ENCODE data around the gene SPATA45. TPM values are rescaled to one million over a fixed set of nuclear protein-coding genes. Genes with fewer than 3 reads are reported as not detected.
"Not testable (repeated sequence)": the region's sequence is repeated elsewhere in the genome, so short reads cannot be mapped to it uniquely, and the experiment has no call there.

The SPATA45 gene
- total RNA-seq, 1 donor from 2014 or later, result not detected

- H3K27ac ChIP-seq, result no peak overlapping the region
- no peak for TF ChIP-seq CTCF (IDR thresholded peaks at IDR 0.05)
- no peaks in the 10 kb centered on the region for H3K9me3 ChIP-seq
- H3K36me3 ChIP-seq, result no peaks in the 10 kb centered on the region
- intact Hi-C loops (cut with DNase I), result loop anchor here (10.0 kb wide), 2 partner anchors 397 to 817 kb away; partner anchors contain the start of genes DTL and INTS7
- no peak overlapping the region for H3K4me3 ChIP-seq
- H3K27me3 ChIP-seq, result no peaks in the 10 kb centered on the region
- DNase-seq (ENCODE audit: low spot score in 2 of 2), result no peak
- H3K4me1 ChIP-seq, result peaks cover under 1 to 4% of the 10 kb centered on the region in 2 donors
These were observed 4.7 kb upstream of the SPATA45 start for GRCh38 chr1:212852105-212852688.

- H3K9me3 ChIP-seq; H3K4me1 ChIP-seq; H3K36me3 ChIP-seq; intact Hi-C loops (cut with DNase I); DNase-seq (ENCODE audit: low spot score in 2 of 2); H3K27me3 ChIP-seq; H3K27ac ChIP-seq; H3K4me3 ChIP-seq: not testable (repeated sequence)
These were observed 2.9 kb downstream of the SPATA45 start for GRCh38 chr1:212844521-212844920.

GRCh38 chr1:212838145-212838544, 9.3 kb downstream of the SPATA45 start:
- no peak overlapping the region for H3K27ac ChIP-seq
- H3K4me1 ChIP-seq, result no peaks in the 10 kb centered on the region
- H3K9me3 ChIP-seq, result no peaks in the 10 kb centered on the region
- intact Hi-C loops (cut with DNase I), result no loop called here
- H3K27me3 ChIP-seq, result no peaks in the 10 kb centered on the region
- no peak for TF ChIP-seq CTCF (IDR thresholded peaks at IDR 0.05)
- no peak for DNase-seq (ENCODE audit: low spot score in 2 of 2)
- H3K4me3 ChIP-seq, result no peak overlapping the region
- H3K36me3 ChIP-seq, result no peaks in the 10 kb centered on the region

- H3K36me3 ChIP-seq; H3K4me3 ChIP-seq; DNase-seq (ENCODE audit: low spot score in 2 of 2); H3K9me3 ChIP-seq; intact Hi-C loops (cut with DNase I); H3K27ac ChIP-seq; H3K4me1 ChIP-seq; H3K27me3 ChIP-seq: not testable (repeated sequence)
These were observed 13.9 kb downstream of the SPATA45 start for GRCh38 chr1:212833211-212834207.

GRCh38 chr1:212828395-212828794, 19.1 kb downstream of the SPATA45 start:
- Histone ChIP-seq H3K27ac (no peak overlapping the region), H3K36me3 (no peaks in the 10 kb centered on the region), H3K9me3 (peaks cover 7 to 9% of the 10 kb centered on the region in 2 donors), H3K27me3 (no peaks in the 10 kb centered on the region), H3K4me3 (no peak overlapping the region), H3K4me1 (no peaks in the 10 kb centered on the region)
- no peak for TF ChIP-seq CTCF (IDR thresholded peaks at IDR 0.05)
- no peak for DNase-seq (ENCODE audit: low spot score in 2 of 2)
- intact Hi-C loops (cut with DNase I), result no loop called here

GRCh38 chr1:212827831-212828278, 19.6 kb downstream of the SPATA45 start:
- Histone ChIP-seq H3K36me3 (no peaks in the 10 kb centered on the region), H3K27ac (no peak overlapping the region), H3K4me3 (no peak overlapping the region), H3K27me3 (no peaks in the 10 kb centered on the region), H3K9me3 (peaks cover 7 to 9% of the 10 kb centered on the region in 2 donors), H3K4me1 (no peaks in the 10 kb centered on the region)
- TF ChIP-seq CTCF (IDR thresholded peaks at IDR 0.05), result no peak
- intact Hi-C loops (cut with DNase I), result no loop called here
- no peak for DNase-seq (ENCODE audit: low spot score in 2 of 2)
